Gastrocnemius medialis (tissue), 4 donors: ENCODE results near the gene LRRD1. TPM values are rescaled to one million over a fixed set of nuclear protein-coding genes. Genes with fewer than 3 reads are reported as not detected.

ENCODE experiments used
- ATAC-seq, 2 donors: fragments of 150-250 bp; one replicate each; pipeline ENCODE4 v1.9.1; 2016
- DNase-seq, 2 donors: peaks; one replicate each; pipeline ENCODE4 v3.0.0-alpha.2; 2019
- H3K27ac ChIP-seq, 4 donors: fragments of 200-600 bp; sonication (generic); 1 replicate in 1 of 4; 2 replicates in 3 of 4; pipeline ENCODE4 v1.5.1; 2016 to 2018; ENCODE audit warnings: mild to moderate bottlenecking in 2 of 4, moderate library complexity in 1 of 4
- H3K27me3 ChIP-seq, 3 donors: fragments of 200-600 bp; sonication (generic) in 2 of 3; 1 replicate in 1 of 3; 2 replicates in 2 of 3; pipeline versions ENCODE4 v1.5.1 to v1.6.0; 2016 to 2019; ENCODE audit warnings: mild to moderate bottlenecking in 1 of 3, moderate library complexity in 1 of 3
- H3K36me3 ChIP-seq, 2 donors: fragments of 200-600 bp; sonication (generic) in 1 of 2; one replicate each; pipeline ENCODE4 v1.5.1; 2017 to 2018
- H3K4me1 ChIP-seq, 2 donors: fragments of 200-600 bp; sonication (generic) in 1 of 2; one replicate each; pipeline ENCODE4 v1.5.1; 2016 to 2017; ENCODE audit warnings: mild to moderate bottlenecking in 2 of 2
- H3K4me3 ChIP-seq, 4 donors: fragments of 200-600 bp; sonication (generic) in 3 of 4; 1 replicate in 1 of 4; 2 replicates in 3 of 4; pipeline ENCODE4 v1.5.1; 2016 to 2019; ENCODE audit warnings: mild to moderate bottlenecking in 2 of 4
- H3K9me3 ChIP-seq, 3 donors: fragments of 200-600 bp; sonication (generic) in 2 of 3; 1 replicate in 1 of 3; 2 replicates in 2 of 3; pipeline ENCODE4 v1.5.1; 2016 to 2019
- POLR2A ChIP-seq, 2 donors: fragments of 450-650 bp; IDR thresholded peaks; one replicate each; pipeline ENCODE4 v1.6.1; 2017; ENCODE audit warnings: antibody characterized with exemption in 2 of 2, mild to moderate bottlenecking in 2 of 2, moderate library complexity in 2 of 2
- in situ Hi-C, 4 donors: fragments of 200-750 bp; cut with MboI; loops; one replicate each; pipeline versions ENCODE4 v1.15.0 to v1.8.0; 2017; ENCODE audit warnings: low sequenced_read_pairs in 4 of 4
- intact Hi-C: fragments of 100-400 bp; cut with DNase I; formaldehyde crosslinking; loops from one replicate; pipeline ENCODE4 v1.15.1; 2023; ENCODE audit warnings: low total_unique reads
- total RNA-seq, 4 donors: library from RNA; depleted of rRNA; stranded (reverse); fragments of >200 nt; gene quantifications; one replicate each; pipeline versions ENCODE4 v1.1.0 to v1.2.3, GENCODE V29; 2016
- TF ChIP-seq, protein P1 (sequence below), 5 experiments: fragments of 450-650 bp in 3 of 5; fragments of 200-600 bp in 2 of 5; sonication (generic) in 2 of 5; IDR thresholded peaks in 4 of 5; conservative IDR thresholded peaks in 1 of 5; 1 replicate in 4 of 5; 2 replicates in 1 of 5; pipeline ENCODE4 v1.5.1; 2016 to 2019; ENCODE audit warnings: antibody characterized with exemption in 5 of 5, mild to moderate bottlenecking in 3 of 5, moderate library complexity in 3 of 5

The LRRD1 gene
- total RNA-seq, 4 donors from 2014 or later: not detected

DNA sequence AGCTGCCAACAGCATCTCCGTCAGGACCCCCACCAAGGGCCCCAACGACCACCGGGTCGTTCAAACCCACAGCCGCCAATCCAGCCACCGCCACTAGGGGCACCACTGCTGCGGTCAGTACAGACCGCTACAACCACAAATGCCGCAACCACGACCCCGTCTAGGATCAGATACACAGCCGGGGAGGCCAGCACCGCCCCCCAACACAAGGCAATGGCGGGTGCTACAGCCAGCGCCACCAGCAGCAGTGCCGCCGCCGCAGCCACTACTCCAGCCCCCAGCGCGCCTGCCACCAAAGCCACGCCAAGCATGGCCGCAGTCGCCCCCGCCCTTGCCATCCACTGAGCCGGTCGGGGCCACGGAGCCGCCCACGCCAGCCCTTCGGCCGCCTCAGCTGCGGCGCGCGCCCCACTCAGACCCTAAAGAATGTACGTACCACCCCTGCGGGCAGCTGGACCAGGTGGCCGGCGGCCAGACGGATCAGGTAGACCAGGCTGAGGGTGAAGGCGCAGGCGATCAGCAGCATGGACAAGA lies 45.1 kb downstream of the LRRD1 start:
- in situ Hi-C loops: no loop called here
- ATAC-seq (peak; percentile 40 to 54), DNase-seq (peak; percentile 20 to 41)
- Histone ChIP-seq H3K36me3 (no peaks in the 10 kb centered on the region), H3K27ac (peak overlapping the region; percentile 78 to 92 (median 89)), H3K4me1 (peaks cover 5 to 8% of the 10 kb centered on the region in 2 donors), H3K27me3 (no peaks in the 10 kb centered on the region), H3K9me3 (no peaks in the 10 kb centered on the region), H3K4me3 (peak overlapping the region; percentile 71 to 92 (median 90))
- intact Hi-C loops: loop anchor here (1.0 to 2.0 kb wide), 2 partner anchors 45 to 394 kb away; partner anchors contain the start of genes LRRD1, PEX1 and RBM48
- TF ChIP-seq POLR2A (IDR thresholded peaks at IDR 0.05): no peak
- TF ChIP-seq, protein P1, sequence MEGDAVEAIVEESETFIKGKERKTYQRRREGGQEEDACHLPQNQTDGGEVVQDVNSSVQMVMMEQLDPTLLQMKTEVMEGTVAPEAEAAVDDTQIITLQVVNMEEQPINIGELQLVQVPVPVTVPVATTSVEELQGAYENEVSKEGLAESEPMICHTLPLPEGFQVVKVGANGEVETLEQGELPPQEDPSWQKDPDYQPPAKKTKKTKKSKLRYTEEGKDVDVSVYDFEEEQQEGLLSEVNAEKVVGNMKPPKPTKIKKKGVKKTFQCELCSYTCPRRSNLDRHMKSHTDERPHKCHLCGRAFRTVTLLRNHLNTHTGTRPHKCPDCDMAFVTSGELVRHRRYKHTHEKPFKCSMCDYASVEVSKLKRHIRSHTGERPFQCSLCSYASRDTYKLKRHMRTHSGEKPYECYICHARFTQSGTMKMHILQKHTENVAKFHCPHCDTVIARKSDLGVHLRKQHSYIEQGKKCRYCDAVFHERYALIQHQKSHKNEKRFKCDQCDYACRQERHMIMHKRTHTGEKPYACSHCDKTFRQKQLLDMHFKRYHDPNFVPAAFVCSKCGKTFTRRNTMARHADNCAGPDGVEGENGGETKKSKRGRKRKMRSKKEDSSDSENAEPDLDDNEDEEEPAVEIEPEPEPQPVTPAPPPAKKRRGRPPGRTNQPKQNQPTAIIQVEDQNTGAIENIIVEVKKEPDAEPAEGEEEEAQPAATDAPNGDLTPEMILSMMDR (IDR thresholded peaks at IDR 0.05 in 4 of 5, conservative IDR thresholded peaks at IDR 0.05 in 1 of 5): peak; percentile 49 to 86 (median 73)

DNA sequence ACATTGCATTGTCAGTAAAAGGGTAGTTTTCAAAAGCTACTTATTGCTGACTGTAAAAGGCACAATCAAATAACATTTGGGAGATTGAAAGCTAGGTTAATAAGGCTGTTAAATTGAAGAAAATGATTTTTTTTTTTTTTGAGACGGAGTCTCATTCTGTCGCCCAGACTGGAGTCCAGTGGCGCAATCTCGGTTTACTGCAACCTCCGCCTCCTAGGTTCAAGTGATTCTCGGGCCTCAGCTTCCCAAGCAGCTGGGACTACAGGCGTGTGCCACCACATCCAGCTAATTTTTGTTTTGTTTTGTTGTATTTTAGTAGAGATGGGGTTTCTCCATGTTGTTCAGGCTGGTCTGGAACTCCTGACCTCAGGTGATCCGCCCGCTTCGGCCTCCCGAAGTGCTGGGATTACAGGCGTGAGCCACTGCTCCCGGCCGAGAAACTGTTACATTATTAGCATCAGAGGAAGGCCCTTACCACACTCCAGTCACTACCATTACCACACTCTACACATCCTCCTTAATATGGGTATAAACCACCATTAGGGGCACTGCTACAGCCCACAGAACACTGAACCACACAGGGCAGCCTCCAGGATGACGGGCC lies 45.7 kb downstream of the LRRD1 start:
- intact Hi-C loops (no loop called here), in situ Hi-C loops (no loop called here)
- no peaks in the 10 kb centered on the region for H3K27me3 ChIP-seq
- no peak for DNase-seq
- ATAC-seq: peak in 1 of 2 donors; percentile 22
- TF ChIP-seq, protein P1 (IDR thresholded peaks at IDR 0.05 in 4 of 5, conservative IDR thresholded peaks at IDR 0.05 in 1 of 5): no peak
- TF ChIP-seq POLR2A (IDR thresholded peaks at IDR 0.05): no peak
- H3K9me3 ChIP-seq: no peaks in the 10 kb centered on the region
- no peaks in the 10 kb centered on the region for H3K36me3 ChIP-seq
- H3K27ac ChIP-seq: peak overlapping the region; percentile 78 to 92 (median 89)
- peak overlapping the region; percentile 71 to 92 (median 90) for H3K4me3 ChIP-seq
- H3K4me1 ChIP-seq: peaks cover 5 to 8% of the 10 kb centered on the region in 2 donors

DNA sequence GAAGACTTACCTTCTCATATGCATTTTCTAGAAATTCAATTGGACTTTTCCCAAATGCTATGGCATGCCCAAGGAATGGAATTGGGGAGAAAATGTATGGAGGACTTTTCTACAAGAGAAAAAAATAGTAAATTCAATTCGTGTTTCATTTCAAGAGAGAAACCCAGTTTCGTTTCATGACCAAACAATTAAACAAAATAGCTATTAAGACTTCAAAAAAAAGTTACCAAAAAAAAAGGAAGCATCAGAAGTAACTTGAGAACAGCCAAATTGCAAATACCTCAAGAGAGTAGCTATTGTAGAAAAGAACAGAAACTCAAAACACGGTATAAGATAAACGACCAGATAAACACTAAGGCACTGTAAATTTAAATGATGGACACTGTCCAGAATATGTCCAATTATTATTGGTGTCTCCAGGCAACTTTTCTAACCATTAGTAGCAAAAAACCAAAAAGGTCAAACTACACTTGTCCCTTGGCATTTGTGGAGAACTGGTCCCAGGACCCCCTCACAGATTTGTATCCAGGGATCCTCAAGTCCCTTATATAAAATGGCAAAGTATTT lies 47.1 kb downstream of the LRRD1 start:
- no peak for ATAC-seq
- TF ChIP-seq, protein P1 (IDR thresholded peaks at IDR 0.05 in 4 of 5, conservative IDR thresholded peaks at IDR 0.05 in 1 of 5): no peak
- TF ChIP-seq POLR2A (IDR thresholded peaks at IDR 0.05): no peak
- peaks cover 0 to 5% of the 10 kb centered on the region in 2 donors for H3K36me3 ChIP-seq
- H3K27me3 ChIP-seq: no peaks in the 10 kb centered on the region
- intact Hi-C loops: no loop called here
- in situ Hi-C loops: no loop called here
- H3K9me3 ChIP-seq: no peaks in the 10 kb centered on the region
- H3K4me1 ChIP-seq: peaks cover 5 to 8% of the 10 kb centered on the region in 2 donors
- no peak overlapping the region for H3K27ac ChIP-seq
- H3K4me3 ChIP-seq: no peak overlapping the region
- no peak for DNase-seq

DNA sequence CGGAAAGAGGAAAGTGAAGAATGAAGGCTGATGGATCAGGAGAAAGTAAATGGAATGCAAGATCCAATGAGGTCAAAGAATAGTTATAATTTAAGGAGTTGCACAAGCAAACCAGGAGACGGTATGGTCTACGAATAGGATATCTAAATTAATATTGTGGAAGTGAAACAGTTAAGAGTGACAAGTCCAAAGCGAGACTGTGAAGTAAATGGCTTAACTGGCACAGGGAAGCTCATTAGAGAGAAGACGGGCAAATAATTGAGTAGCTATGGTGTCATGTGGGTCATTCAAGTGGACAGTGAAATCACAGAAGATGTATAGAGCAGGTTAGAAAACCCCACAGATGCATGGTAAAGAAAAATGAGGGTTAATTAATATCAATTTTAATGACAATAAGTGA lies 47.8 kb downstream of the LRRD1 start:
- no peak for DNase-seq
- ATAC-seq: no peak
- Histone ChIP-seq H3K27ac (no peak overlapping the region), H3K4me3 (no peak overlapping the region), H3K4me1 (peaks cover 5 to 8% of the 10 kb centered on the region in 2 donors), H3K27me3 (no peaks in the 10 kb centered on the region), H3K9me3 (no peaks in the 10 kb centered on the region), H3K36me3 (peaks cover 0 to 5% of the 10 kb centered on the region in 2 donors)
- intact Hi-C loops (no loop called here), in situ Hi-C loops (no loop called here)
- TF ChIP-seq POLR2A (IDR thresholded peaks at IDR 0.05): no peak
- TF ChIP-seq, protein P1 (IDR thresholded peaks at IDR 0.05 in 4 of 5, conservative IDR thresholded peaks at IDR 0.05 in 1 of 5): no peak
